Ovary (tissue), 9 donors: ENCODE measurements around the gene ZNF282. TPM values are rescaled to one million over a fixed set of nuclear protein-coding genes. Genes with fewer than 3 reads are reported as not detected.

Experiments used
- DNase-seq, 5 donors: peaks; one replicate each; pipeline ENCODE4 v3.0.0-alpha.2; 2019 to 2020
- H3K27ac ChIP-seq, 2 donors: fragments of 200-600 bp; one replicate each; pipeline versions ENCODE4 v1.5.1 to v1.8.0; 2019 to 2022
- H3K27me3 ChIP-seq: fragments of 200-600 bp; one replicate; pipeline ENCODE4 v1.8.0; 2022
- H3K36me3 ChIP-seq: fragments of 200-600 bp; sonication (generic); one replicate; pipeline ENCODE4 v1.5.1; 2019
- H3K4me1 ChIP-seq: one replicate; pipeline ENCODE4 v1.8.1; 2013; ENCODE audit warnings: mild to moderate bottlenecking, moderate library complexity; ENCODE audit not compliant: insufficient read depth
- H3K4me3 ChIP-seq: fragments of 200-600 bp; sonication (generic); one replicate; pipeline ENCODE4 v1.5.1; 2017
- H3K9me3 ChIP-seq, 2 donors: fragments of 200-600 bp in 1 of 2; sonication (generic) in 1 of 2; one replicate each; pipeline versions ENCODE4 v1.5.1 to v1.8.1; 2013 to 2019; ENCODE audit warnings: mild to moderate bottlenecking in 1 of 2, moderate library complexity in 1 of 2
- CTCF ChIP-seq, 3 donors: fragments of 450-650 bp in 2 of 3; fragments of 200-600 bp in 1 of 3; IDR thresholded peaks; one replicate each; pipeline versions ENCODE4 v1.5.1 to v1.8.0; 2016 to 2022; ENCODE audit warnings: antibody characterized with exemption in 3 of 3, mild to moderate bottlenecking in 1 of 3
- EP300 ChIP-seq: sonication (generic); formaldehyde crosslinking; IDR thresholded peaks from one replicate; pipeline ENCODE4 v1.6.1; 2017; ENCODE audit warnings: antibody characterized with exemption
- POLR2A ChIP-seq: fragments of 450-650 bp; IDR thresholded peaks from one replicate; pipeline ENCODE4 v1.6.1; 2017; ENCODE audit warnings: antibody characterized with exemption, mild to moderate bottlenecking, moderate library complexity
- WGBS, 3 donors: extraction: QIAGEN DNeasy Blood & Tissue Kit in 1 of 3; methylation state at CpG; one replicate each; pipeline versions ENCODE4 v1.1.5 to v1.1.7; 2013 to 2017; 5-methylcytosine and 5-hydroxymethylcytosine counted together
- intact Hi-C, 4 donors: fragments of 100-400 bp; cut with DNase I; formaldehyde crosslinking; loops; one replicate each; pipeline versions ENCODE4 v1.11.0 to v1.15.1; 2022 to 2023
- polyA plus RNA-seq, 2 donors: library from polyadenylated mRNA; stranded (reverse); fragments of 200-250 nt in 1 of 2; fragments of 350-450 nt in 1 of 2; fragmentation: Illumina TruSeq in 1 of 2; extraction: RNeasy Lipid Tissue Mini Kit (QIAGEN cat#74804) in 1 of 2; gene quantifications; one replicate each; pipeline ENCODE4 v1.2.3, GENCODE V29; 2013 to 2014
- total RNA-seq, 7 donors: library from RNA; depleted of rRNA in 2 of 7; stranded (reverse); fragments of >200 nt in 2 of 7; fragmentation: NEBNext Ultra II Directional in 3 of 7; extraction: Animal tissue kit (Norgen Biotek cat#: 25700) in 3 of 7; gene quantifications; one replicate each; pipeline versions ENCODE4 v1.1.0 to v1.2.4, GENCODE V29; 2016 to 2023
- donor health status: DM: no; HTN: no; CAD: no; lungs with moderate emphysema.
- donor health status: DM: no; HTN: no; CAD: no.
- donor health status: Bipolar disorder and iron deficiency.
- donor health status: DM: yes; HTN: yes; CAD: no.
- donor health status: DM: no; HTN: no; CAD: no.
- donor health status: DM: yes; HTN: yes; CAD: no.

The ZNF282 gene
- total and polyA plus RNA-seq, 9 donors, result 8.0 to 30.2 (median 22.2) TPM

- no peak overlapping the region for H3K4me3 ChIP-seq
- no peaks in the 10 kb centered on the region for H3K9me3 ChIP-seq
- no peaks in the 10 kb centered on the region for H3K4me1 ChIP-seq
- intact Hi-C loops, result no loop called here
- H3K27ac ChIP-seq, result no peak overlapping the region
- H3K36me3 ChIP-seq, result peaks cover 3% of the 10 kb centered on the region
- TF ChIP-seq CTCF (IDR thresholded peaks at IDR 0.05), result no peak
- no peak for TF ChIP-seq EP300
- no peak for TF ChIP-seq POLR2A
- WGBS, 3 donors, result 74 to 83% (median 80%) methylated on average over 1 of the region's 1 CpG
- H3K27me3 ChIP-seq, result no peaks in the 10 kb centered on the region
- DNase-seq, result no peak
Measured at GRCh38 chr7:149166142-149166541, 29.2 kb upstream of the ZNF282 start.

GRCh38 chr7:149166630-149167352, 28.6 kb upstream of the ZNF282 start:
- no peaks in the 10 kb centered on the region for H3K9me3 ChIP-seq
- peaks cover 3% of the 10 kb centered on the region for H3K36me3 ChIP-seq
- H3K27ac ChIP-seq, result no peak overlapping the region
- H3K27me3 ChIP-seq, result no peaks in the 10 kb centered on the region
- intact Hi-C loops, result no loop called here
- H3K4me1 ChIP-seq, result no peaks in the 10 kb centered on the region
- no peak overlapping the region for H3K4me3 ChIP-seq
- no peak for DNase-seq
- no peak for TF ChIP-seq CTCF (IDR thresholded peaks at IDR 0.05)

DNA sequence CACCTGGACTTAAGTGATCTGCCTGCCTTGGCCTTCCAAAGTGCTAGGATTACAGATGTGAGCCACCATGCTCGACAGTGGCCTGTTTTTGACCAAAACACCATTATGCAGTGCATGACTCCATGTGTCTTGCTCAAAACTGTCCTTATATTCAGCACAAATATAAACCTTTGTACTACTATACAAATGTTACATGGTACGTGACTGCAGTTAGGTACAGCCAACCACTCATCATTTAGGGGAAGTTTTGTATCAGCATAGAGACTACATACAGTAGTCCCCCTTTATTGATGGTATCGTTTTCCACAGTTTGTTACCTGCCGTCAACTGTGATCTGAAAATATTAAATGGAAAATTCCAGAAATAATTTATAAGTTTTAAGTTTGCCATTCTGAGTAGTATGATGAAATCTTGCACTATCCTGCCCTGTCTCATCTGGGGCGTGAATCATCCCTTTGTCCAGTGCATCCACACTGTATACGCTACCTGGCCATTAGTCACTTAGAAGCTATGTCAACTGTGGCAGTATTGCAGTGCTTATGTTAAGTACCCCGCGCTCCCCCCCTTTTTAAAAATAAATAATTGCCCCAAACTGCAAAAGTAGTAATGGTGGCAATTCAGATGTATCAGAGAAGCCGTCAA, 23.3 kb upstream of the ZNF282 start:
- TF ChIP-seq EP300 (no peak), POLR2A (no peak), CTCF (IDR thresholded peaks at IDR 0.05) (no peak)
- intact Hi-C loops, result no loop called here
- DNase-seq, result no peak
- 83 to 87% (median 84%) methylated on average over 9 of the region's 9 CpGs for WGBS, 3 donors
- Histone ChIP-seq H3K4me3 (no peak overlapping the region), H3K27ac (no peak overlapping the region), H3K36me3 (no peaks in the 10 kb centered on the region), H3K27me3 (no peaks in the 10 kb centered on the region), H3K4me1 (no peaks in the 10 kb centered on the region), H3K9me3 (no peaks in the 10 kb centered on the region)

- WGBS, 3 donors, result 96 to 97% (median 97%) methylated on average over 1 of the region's 1 CpG
- no peaks in the 10 kb centered on the region for H3K36me3 ChIP-seq
Measured at GRCh38 chr7:149172534-149172920, 22.8 kb upstream of the ZNF282 start.

More at GRCh38 chr7:149172534-149172920, 22.8 kb upstream of the ZNF282 start:
- TF ChIP-seq EP300 (no peak), CTCF (IDR thresholded peaks at IDR 0.05) (no peak), POLR2A (no peak)
- Histone ChIP-seq H3K4me3 (no peak overlapping the region), H3K4me1 (no peaks in the 10 kb centered on the region), H3K27me3 (no peaks in the 10 kb centered on the region), H3K27ac (no peak overlapping the region), H3K9me3 (no peaks in the 10 kb centered on the region)
- DNase-seq, result no peak
- intact Hi-C loops, result no loop called here
